ENCODE data around the gene HNMT. TPM values are rescaled to one million over a fixed set of nuclear protein-coding genes. Genes with fewer than 3 reads are reported as not detected.
"Not testable (repeated sequence)": the region's sequence is repeated elsewhere in the genome, so short reads cannot be mapped to it uniquely, and the experiment has no call there.

Gene HNMT
- total RNA-seq, 2 donors from 2014 or later, result not detected

GRCh38 chr2:137961602-137962001 is 2.7 kb upstream of the HNMT start:
- DNase-seq (ENCODE audit: low spot score in 2 of 2) (no peak), ATAC-seq (no peak)
- Mint-ChIP-seq H3K36me3 (no peaks in the 10 kb centered on the region), H3K9me3 (peaks cover 4 to 13% of the 10 kb centered on the region in 2 donors), H3K27ac (no peak overlapping the region)

- Mint-ChIP-seq H3K9me3 (peaks cover 4 to 13% of the 10 kb centered on the region in 2 donors), H3K27ac (no peak overlapping the region), H3K36me3 (no peaks in the 10 kb centered on the region)
- ATAC-seq (no peak), DNase-seq (ENCODE audit: low spot score in 2 of 2) (no peak)
Measured at GRCh38 chr2:137963535-137964065, 673 bp upstream of the HNMT start.

- no peak overlapping the region for H3K27ac Mint-ChIP-seq
- H3K36me3 Mint-ChIP-seq, result no peaks in the 10 kb centered on the region
- ATAC-seq (no peak), DNase-seq (ENCODE audit: low spot score in 2 of 2) (no peak)
- peaks cover 4 to 13% of the 10 kb centered on the region in 2 donors for H3K9me3 Mint-ChIP-seq
Measured at GRCh38 chr2:137964859-137965459, 686 bp downstream of the HNMT start.

GRCh38 chr2:137966043-137966442 is 1.8 kb downstream of the HNMT start:
- DNase-seq (ENCODE audit: low spot score in 2 of 2) (no peak), ATAC-seq (no peak)
- Mint-ChIP-seq H3K9me3 (peaks cover 0 to 7% of the 10 kb centered on the region in 2 donors), H3K36me3 (no peaks in the 10 kb centered on the region), H3K27ac (no peak overlapping the region)

- Mint-ChIP-seq H3K36me3 (no peaks in the 10 kb centered on the region), H3K9me3 (peaks cover 0 to 2% of the 10 kb centered on the region in 2 donors), H3K27ac (no peak overlapping the region)
- ATAC-seq, result no peak
- DNase-seq (ENCODE audit: low spot score in 2 of 2), result no peak
Measured at GRCh38 chr2:137967042-137967441, 2.8 kb downstream of the HNMT start.

- DNase-seq (ENCODE audit: low spot score in 2 of 2), result no peak
- no peak overlapping the region for H3K27ac Mint-ChIP-seq
- no peaks in the 10 kb centered on the region for H3K9me3 Mint-ChIP-seq
- no peak for ATAC-seq
- no peaks in the 10 kb centered on the region for H3K36me3 Mint-ChIP-seq
Measured at GRCh38 chr2:137968477-137969417, 4.5 kb downstream of the HNMT start.

DNA sequence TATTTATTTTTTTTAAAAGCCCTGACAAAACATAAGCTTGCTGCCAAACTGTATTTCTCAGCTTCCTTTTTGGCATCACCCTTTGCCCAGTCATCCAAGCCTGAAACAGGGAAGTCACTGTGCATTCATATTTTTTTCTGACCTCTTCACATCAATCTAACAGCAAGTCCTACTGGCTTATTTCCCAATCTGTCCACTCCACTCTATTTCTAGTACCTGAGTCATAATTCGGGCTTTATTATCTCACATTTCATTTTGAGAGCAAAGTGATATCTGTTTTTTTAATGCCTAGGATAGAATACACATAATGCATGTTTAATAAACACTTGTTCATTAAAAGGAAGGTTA is 5.1 kb downstream of the HNMT start:
- no peak for DNase-seq (ENCODE audit: low spot score in 2 of 2)
- H3K27ac Mint-ChIP-seq, result no peak overlapping the region
- no peaks in the 10 kb centered on the region for H3K9me3 Mint-ChIP-seq
- no peak for ATAC-seq
- H3K36me3 Mint-ChIP-seq, result no peaks in the 10 kb centered on the region

DNA sequence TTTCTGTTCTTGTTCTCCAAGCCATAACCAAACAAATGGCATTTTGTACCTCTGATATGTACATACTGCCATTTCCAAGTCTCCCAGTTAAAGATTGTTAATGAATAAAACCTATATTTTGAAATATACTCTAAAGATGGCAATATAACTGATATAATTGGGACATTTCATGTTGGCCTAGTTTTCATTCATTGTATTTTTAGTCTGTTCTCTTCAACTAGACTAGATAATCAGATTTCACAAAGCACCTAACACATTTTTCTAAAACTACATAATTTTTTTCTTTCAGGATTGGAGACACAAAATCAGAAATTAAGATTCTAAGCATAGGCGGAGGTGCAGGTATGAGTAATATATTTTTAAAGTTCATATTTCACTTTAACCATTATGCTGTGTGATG is 5.6 kb downstream of the HNMT start:
- DNase-seq (ENCODE audit: low spot score in 2 of 2), result no peak
- H3K27ac Mint-ChIP-seq, result no peak overlapping the region
- no peaks in the 10 kb centered on the region for H3K36me3 Mint-ChIP-seq
- ATAC-seq, result no peak
- no peaks in the 10 kb centered on the region for H3K9me3 Mint-ChIP-seq

GRCh38 chr2:137971259-137971658 is 7.0 kb downstream of the HNMT start:
- H3K36me3 Mint-ChIP-seq; DNase-seq (ENCODE audit: low spot score in 2 of 2); H3K27ac Mint-ChIP-seq; ATAC-seq; H3K9me3 Mint-ChIP-seq: not testable (repeated sequence)

- no peaks in the 10 kb centered on the region for H3K36me3 Mint-ChIP-seq
- no peak for DNase-seq (ENCODE audit: low spot score in 2 of 2)
- no peaks in the 10 kb centered on the region for H3K9me3 Mint-ChIP-seq
- ATAC-seq, result no peak
- no peak overlapping the region for H3K27ac Mint-ChIP-seq
Measured at GRCh38 chr2:137973280-137973679, 9.0 kb downstream of the HNMT start.

- DNase-seq (ENCODE audit: low spot score in 2 of 2) (no peak), ATAC-seq (no peak)
- Mint-ChIP-seq H3K9me3 (no peaks in the 10 kb centered on the region), H3K27ac (no peak overlapping the region), H3K36me3 (no peaks in the 10 kb centered on the region)
Measured at GRCh38 chr2:137975280-137976271, 11.3 kb downstream of the HNMT start.

DNA sequence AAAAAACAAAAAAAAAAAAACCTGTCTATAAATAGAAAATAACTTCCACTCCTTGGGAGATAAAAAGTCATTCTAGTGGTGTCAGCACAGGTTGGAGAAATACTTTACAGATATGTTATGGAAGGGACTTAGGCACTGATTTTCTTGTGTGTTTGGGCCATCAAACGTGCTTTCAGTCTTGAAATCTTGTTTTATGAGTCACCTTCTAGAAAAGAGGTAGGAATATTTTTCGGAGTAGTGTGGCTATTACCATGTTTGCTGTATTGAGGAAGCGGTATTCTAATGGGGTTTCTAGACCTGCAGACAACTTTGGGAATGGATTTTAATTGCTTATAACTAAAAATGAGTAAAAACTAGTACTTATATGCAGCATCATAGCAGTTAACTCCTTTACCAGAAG is 12.0 kb downstream of the HNMT start:
- no peaks in the 10 kb centered on the region for H3K9me3 Mint-ChIP-seq
- H3K27ac Mint-ChIP-seq, result no peak overlapping the region
- ATAC-seq (no peak), DNase-seq (ENCODE audit: low spot score in 2 of 2) (no peak)
- no peaks in the 10 kb centered on the region for H3K36me3 Mint-ChIP-seq

- Mint-ChIP-seq H3K27ac (no peak overlapping the region), H3K36me3 (no peaks in the 10 kb centered on the region), H3K9me3 (no peaks in the 10 kb centered on the region)
- DNase-seq (ENCODE audit: low spot score in 2 of 2) (no peak), ATAC-seq (no peak)
Measured at GRCh38 chr2:137977790-137978189, 13.5 kb downstream of the HNMT start.

DNA sequence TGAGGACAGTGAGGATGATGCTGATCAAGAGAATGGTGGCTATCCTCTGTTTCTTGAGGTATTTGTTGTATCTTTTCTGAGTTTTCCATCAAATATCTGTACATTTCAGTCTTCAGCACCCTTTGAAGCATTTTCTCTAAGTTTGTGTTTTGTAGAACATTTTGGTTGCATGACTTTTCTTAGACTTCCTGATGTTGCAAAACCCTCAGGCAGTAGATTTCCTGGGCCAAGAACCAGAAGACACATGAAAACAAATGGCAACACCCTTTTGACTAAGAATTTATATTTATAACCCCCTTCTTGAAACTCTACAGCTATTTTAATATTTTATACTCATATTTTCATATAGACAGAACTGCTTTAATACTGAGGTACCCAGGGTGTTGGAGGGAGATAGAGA is 16.2 kb downstream of the HNMT start:
- no peak for DNase-seq (ENCODE audit: low spot score in 2 of 2)
- ATAC-seq, result no peak
- H3K9me3 Mint-ChIP-seq, result no peaks in the 10 kb centered on the region
- no peaks in the 10 kb centered on the region for H3K36me3 Mint-ChIP-seq
- H3K27ac Mint-ChIP-seq, result no peak overlapping the region

- H3K27ac Mint-ChIP-seq, result no peak overlapping the region
- H3K9me3 Mint-ChIP-seq, result no peaks in the 10 kb centered on the region
- DNase-seq (ENCODE audit: low spot score in 2 of 2), result no peak
- no peaks in the 10 kb centered on the region for H3K36me3 Mint-ChIP-seq
- ATAC-seq, result no peak
Measured at GRCh38 chr2:137981112-137981656, 16.9 kb downstream of the HNMT start.

GRCh38 chr2:137983581-137983980 is 19.3 kb downstream of the HNMT start:
- ATAC-seq, result no peak
- peaks cover 0 to 3% of the 10 kb centered on the region in 2 donors for H3K9me3 Mint-ChIP-seq
- no peak overlapping the region for H3K27ac Mint-ChIP-seq
- H3K36me3 Mint-ChIP-seq, result no peaks in the 10 kb centered on the region
- DNase-seq (ENCODE audit: low spot score in 2 of 2), result no peak
